ENCODE results near the gene RCC2. TPM values are rescaled to one million over a fixed set of nuclear protein-coding genes. Genes with fewer than 3 reads are reported as not detected.

Gene RCC2
- polyA plus RNA-seq, 1 of the 3 experiments (the other 2 are of a cell fraction): 53.8 TPM

DNA sequence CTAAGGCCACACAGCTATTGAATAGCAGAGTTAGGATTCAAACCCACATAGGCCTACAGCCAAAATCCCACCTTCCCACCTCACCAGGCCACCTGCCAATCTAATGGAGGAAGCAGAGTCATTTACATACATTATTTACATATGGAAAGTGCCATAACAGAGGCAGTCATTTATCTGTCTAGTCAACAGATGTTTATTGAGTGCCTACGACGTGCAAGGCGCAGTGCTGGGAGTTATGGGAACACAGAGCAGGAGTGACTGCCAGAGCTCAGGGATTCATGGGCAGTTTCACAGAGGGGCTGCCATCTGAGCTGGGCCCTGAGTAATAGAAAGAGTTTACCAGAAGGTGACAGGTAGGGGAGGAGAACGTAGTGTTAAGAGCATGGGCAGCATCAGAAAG lies 77.8 kb downstream of the RCC2 start:
- 87% methylated on average over 4 of the region's 4 CpGs for WGBS (ENCODE audit: low lambda C conversion rate)
- Histone ChIP-seq H2AFZ (ENCODE audit: low read depth) (no peak overlapping the region), H3K79me2 (ENCODE audit: insufficient read depth) (no peaks in the 10 kb centered on the region), H3K9me3 (no peaks in the 10 kb centered on the region), H3K4me3 (ENCODE audit: low read depth in 2 of 2, low read length in 1 of 2) (no peak overlapping the region), H3K9ac (no peak overlapping the region), H3K27ac (ENCODE audit: low read depth in 2 of 2, low read length in 1 of 2) (no peak overlapping the region), H3K4me2 (no peak overlapping the region), H3K27me3 (ENCODE audit: insufficient read depth) (peaks cover 10% of the 10 kb centered on the region; the same call in 1 of the 2 replicates), H3K4me1 (ENCODE audit: control insufficient read depth in 1 of 2, insufficient read depth in 2 of 2, low read depth in 1 of 2, low read length in 1 of 2) (no peaks in the 10 kb centered on the region), H3K36me3 (replicated peaks in 1 of 2; ENCODE audit: control insufficient read depth in 1 of 2, insufficient read depth in 2 of 2, low read length in 1 of 2) (no peaks in the 10 kb centered on the region), H3F3A (replicated peaks; ENCODE audit: insufficient read depth) (no peaks in the 10 kb centered on the region), H3K9me2 (no peaks in the 10 kb centered on the region), H4K20me1 (ENCODE audit: insufficient read depth) (no peaks in the 10 kb centered on the region)
- ChIA-PET POLR2A (no interaction called here), CTCF (interaction anchor here (1.0 to 2.4 kb wide), 3 partner anchors 10 to 113 kb away, joined by 3 to 6 read pairs (median 3); partner anchors contain the start of genes PADI3 and PADI6)
- TF ChIP-seq, protein P1, sequence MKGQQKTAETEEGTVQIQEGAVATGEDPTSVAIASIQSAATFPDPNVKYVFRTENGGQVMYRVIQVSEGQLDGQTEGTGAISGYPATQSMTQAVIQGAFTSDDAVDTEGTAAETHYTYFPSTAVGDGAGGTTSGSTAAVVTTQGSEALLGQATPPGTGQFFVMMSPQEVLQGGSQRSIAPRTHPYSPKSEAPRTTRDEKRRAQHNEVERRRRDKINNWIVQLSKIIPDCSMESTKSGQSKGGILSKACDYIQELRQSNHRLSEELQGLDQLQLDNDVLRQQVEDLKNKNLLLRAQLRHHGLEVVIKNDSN (IDR thresholded peaks at IDR 0.05; ENCODE audit: borderline replicate concordance, low read depth): no peak
- no peak for TF ChIP-seq RAD21 (IDR thresholded peaks at IDR 0.05; ENCODE audit: low read length)
- DNase-seq: no peak

DNA sequence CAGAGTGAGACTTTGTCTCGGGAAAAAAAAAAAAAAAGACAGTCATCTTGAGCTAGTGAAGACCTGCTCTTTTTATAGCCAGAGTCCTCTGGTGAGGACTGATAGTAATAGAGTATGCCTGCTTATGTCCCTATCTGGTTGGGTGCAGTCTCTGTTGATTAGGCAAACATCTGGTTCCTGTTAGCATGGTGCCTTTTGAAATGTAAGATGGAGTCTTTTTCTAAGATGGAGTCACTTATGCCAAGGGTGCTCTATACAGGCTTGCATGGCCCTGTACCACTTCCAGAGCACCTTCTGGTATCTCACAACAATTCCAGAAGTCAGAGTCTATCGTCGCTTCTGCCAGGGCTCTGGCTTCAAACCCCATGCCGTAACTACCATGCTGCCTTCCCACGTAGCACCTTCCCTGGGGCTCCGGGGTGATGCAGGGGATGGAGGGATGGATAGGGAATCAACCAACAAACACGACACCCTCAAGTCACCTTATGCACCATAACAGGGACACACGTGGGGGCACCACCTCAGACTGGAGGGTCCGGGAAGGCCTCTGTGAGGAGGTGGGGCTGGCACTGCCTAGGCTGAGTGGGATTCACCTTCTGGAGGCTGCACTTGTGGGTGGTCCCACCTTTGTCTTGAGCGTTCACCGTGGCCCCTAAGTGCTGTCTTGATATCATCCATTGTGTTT lies 79.1 kb downstream of the RCC2 start:
- no peaks in the 10 kb centered on the region for H3K36me3 ChIP-seq (replicated peaks in 1 of 2; ENCODE audit: control insufficient read depth in 1 of 2, insufficient read depth in 2 of 2, low read length in 1 of 2)
- ChIA-PET POLR2A (no interaction called here), CTCF (interaction anchor here (1.0 kb wide), 1 partner anchor 112 kb away, joined by 3 read pairs; the partner anchor contains the start of gene PADI3)
- no peaks in the 10 kb centered on the region for H3K79me2 ChIP-seq (ENCODE audit: insufficient read depth)
- H3K27ac ChIP-seq (ENCODE audit: low read depth in 2 of 2, low read length in 1 of 2): no peak overlapping the region
- H3K9me3 ChIP-seq: no peaks in the 10 kb centered on the region
- H3K9ac ChIP-seq: no peak overlapping the region
- no peak for DNase-seq
- H3K4me3 ChIP-seq (ENCODE audit: low read depth in 2 of 2, low read length in 1 of 2): no peak overlapping the region
- no peaks in the 10 kb centered on the region for H3K4me1 ChIP-seq (ENCODE audit: control insufficient read depth in 1 of 2, insufficient read depth in 2 of 2, low read depth in 1 of 2, low read length in 1 of 2)
- no peaks in the 10 kb centered on the region for H4K20me1 ChIP-seq (ENCODE audit: insufficient read depth)
- H3F3A ChIP-seq (replicated peaks; ENCODE audit: insufficient read depth): no peaks in the 10 kb centered on the region
- H2AFZ ChIP-seq (ENCODE audit: low read depth): no peak overlapping the region
- no peaks in the 10 kb centered on the region for H3K9me2 ChIP-seq
- no peak overlapping the region for H3K4me2 ChIP-seq
- no peak for TF ChIP-seq YY1 (IDR thresholded peaks at IDR 0.05; ENCODE audit: low read depth)
- no peak for TF ChIP-seq MEF2A (IDR thresholded peaks at IDR 0.05; ENCODE audit: borderline replicate concordance, low read depth)
- no peak for TF ChIP-seq ELF1 (IDR thresholded peaks at IDR 0.05)
- no peak for TF ChIP-seq TAF1 (IDR thresholded peaks at IDR 0.05; ENCODE audit: borderline replicate concordance, low read depth, low read length)
- no peak for TF ChIP-seq TCF12 (IDR thresholded peaks at IDR 0.05)
- TF ChIP-seq RAD21 (IDR thresholded peaks at IDR 0.05; ENCODE audit: low read length): no peak
- no peak for TF ChIP-seq SIN3A (IDR thresholded peaks at IDR 0.05; ENCODE audit: borderline replicate concordance, low read depth, low read length)
- TF ChIP-seq PBX3 (IDR thresholded peaks at IDR 0.05): no peak
- TF ChIP-seq TEAD4 (IDR thresholded peaks at IDR 0.05; ENCODE audit: borderline replicate concordance, insufficient read depth): no peak
- no peak for TF ChIP-seq RFX5 (IDR thresholded peaks at IDR 0.05; ENCODE audit: low read length)
- no peak for TF ChIP-seq GABPA (IDR thresholded peaks at IDR 0.05; ENCODE audit: low read depth)
- TF ChIP-seq RXRA (IDR thresholded peaks at IDR 0.05; ENCODE audit: borderline replicate concordance, low read depth): no peak
- no peak for TF ChIP-seq FOSL2 (IDR thresholded peaks at IDR 0.05; ENCODE audit: borderline replicate concordance, low read depth)
- TF ChIP-seq, protein P2, sequence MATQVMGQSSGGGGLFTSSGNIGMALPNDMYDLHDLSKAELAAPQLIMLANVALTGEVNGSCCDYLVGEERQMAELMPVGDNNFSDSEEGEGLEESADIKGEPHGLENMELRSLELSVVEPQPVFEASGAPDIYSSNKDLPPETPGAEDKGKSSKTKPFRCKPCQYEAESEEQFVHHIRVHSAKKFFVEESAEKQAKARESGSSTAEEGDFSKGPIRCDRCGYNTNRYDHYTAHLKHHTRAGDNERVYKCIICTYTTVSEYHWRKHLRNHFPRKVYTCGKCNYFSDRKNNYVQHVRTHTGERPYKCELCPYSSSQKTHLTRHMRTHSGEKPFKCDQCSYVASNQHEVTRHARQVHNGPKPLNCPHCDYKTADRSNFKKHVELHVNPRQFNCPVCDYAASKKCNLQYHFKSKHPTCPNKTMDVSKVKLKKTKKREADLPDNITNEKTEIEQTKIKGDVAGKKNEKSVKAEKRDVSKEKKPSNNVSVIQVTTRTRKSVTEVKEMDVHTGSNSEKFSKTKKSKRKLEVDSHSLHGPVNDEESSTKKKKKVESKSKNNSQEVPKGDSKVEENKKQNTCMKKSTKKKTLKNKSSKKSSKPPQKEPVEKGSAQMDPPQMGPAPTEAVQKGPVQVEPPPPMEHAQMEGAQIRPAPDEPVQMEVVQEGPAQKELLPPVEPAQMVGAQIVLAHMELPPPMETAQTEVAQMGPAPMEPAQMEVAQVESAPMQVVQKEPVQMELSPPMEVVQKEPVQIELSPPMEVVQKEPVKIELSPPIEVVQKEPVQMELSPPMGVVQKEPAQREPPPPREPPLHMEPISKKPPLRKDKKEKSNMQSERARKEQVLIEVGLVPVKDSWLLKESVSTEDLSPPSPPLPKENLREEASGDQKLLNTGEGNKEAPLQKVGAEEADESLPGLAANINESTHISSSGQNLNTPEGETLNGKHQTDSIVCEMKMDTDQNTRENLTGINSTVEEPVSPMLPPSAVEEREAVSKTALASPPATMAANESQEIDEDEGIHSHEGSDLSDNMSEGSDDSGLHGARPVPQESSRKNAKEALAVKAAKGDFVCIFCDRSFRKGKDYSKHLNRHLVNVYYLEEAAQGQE (IDR thresholded peaks at IDR 0.05; ENCODE audit: low read depth, low read length): no peak
- TF ChIP-seq NRF1 (IDR thresholded peaks at IDR 0.05; ENCODE audit: low read depth, low read length): no peak
- TF ChIP-seq ZBTB33 (IDR thresholded peaks at IDR 0.05; ENCODE audit: borderline replicate concordance, low read depth): no peak
- H3K27me3 ChIP-seq (ENCODE audit: insufficient read depth): no peaks in the 10 kb centered on the region
- WGBS (ENCODE audit: low lambda C conversion rate): 72% methylated on average over 6 of the region's 11 CpGs
